H9 (cell line): ENCODE measurements around the gene CASQ2. TPM values are rescaled to one million over a fixed set of nuclear protein-coding genes. Genes with fewer than 3 reads are reported as not detected.

Experiments used
- DNase-seq: peaks from one replicate; pipeline ENCODE4 v3.0.0-alpha.2; 2017
- H2AFZ ChIP-seq: one replicate; pipeline ENCODE4 v1.6.1; 2013; ENCODE audit warnings: mild to moderate bottlenecking, low read length, control low read depth, moderate library complexity
- H2AK5ac ChIP-seq: 2 replicates; pipeline ENCODE4 v1.6.1; 2013; ENCODE audit warnings: low read length, control low read depth, mixed read lengths; ENCODE audit not compliant: insufficient read length
- H2BK120ac ChIP-seq: one replicate; pipeline ENCODE4 v1.6.1; 2013; ENCODE audit warnings: low read depth, mild to moderate bottlenecking, low read length, control low read depth, inconsistent platforms; ENCODE audit not compliant: poor library complexity, severe bottlenecking
- H2BK12ac ChIP-seq: 2 replicates; pipeline ENCODE4 v1.6.1; 2013; ENCODE audit warnings: low read length, control low read depth, mixed read lengths, low read depth; ENCODE audit not compliant: insufficient read length
- H2BK15ac ChIP-seq: 2 replicates; pipeline ENCODE4 v1.6.1; 2013; ENCODE audit warnings: low read depth, low read length, control low read depth
- H2BK20ac ChIP-seq: one replicate; pipeline ENCODE4 v1.6.1; 2013; ENCODE audit warnings: low read depth, mild to moderate bottlenecking, low read length, control low read depth, inconsistent platforms; ENCODE audit not compliant: poor library complexity, severe bottlenecking
- H2BK5ac ChIP-seq: 2 replicates; pipeline ENCODE4 v1.6.1; 2013; ENCODE audit warnings: low read length, control low read depth, mixed read lengths; ENCODE audit not compliant: insufficient read length
- H3K14ac ChIP-seq: 2 replicates; pipeline ENCODE4 v1.6.1; 2013; ENCODE audit warnings: low read length, control low read depth; ENCODE audit not compliant: insufficient read depth
- H3K18ac ChIP-seq: 2 replicates; pipeline ENCODE4 v1.6.1; 2013; ENCODE audit warnings: low read depth, mild to moderate bottlenecking, mixed read lengths, low read length, control low read depth; ENCODE audit not compliant: insufficient read length
- H3K23ac ChIP-seq: 2 replicates; pipeline ENCODE4 v1.6.1; 2013; ENCODE audit warnings: low read length, control low read depth, mixed read lengths, low read depth; ENCODE audit not compliant: insufficient read length
- H3K23me2 ChIP-seq: 2 replicates; pipeline ENCODE4 v1.6.1; 2013; ENCODE audit warnings: low read depth, mild to moderate bottlenecking, mixed read lengths, low read length, control low read depth; ENCODE audit not compliant: insufficient read length, poor library complexity, severe bottlenecking
- H3K27ac ChIP-seq: 2 replicates; pipeline ENCODE4 v1.5.1; 2013; ENCODE audit warnings: low read length, control low read depth, mixed read lengths, low read depth; ENCODE audit not compliant: insufficient read length
- H3K27me3 ChIP-seq: 2 replicates; pipeline ENCODE4 v1.6.1; 2013; ENCODE audit warnings: low read length, control low read depth, inconsistent platforms; ENCODE audit not compliant: insufficient read depth
- H3K4ac ChIP-seq: 2 replicates; pipeline ENCODE4 v1.6.1; 2013; ENCODE audit warnings: low read depth, mild to moderate bottlenecking, control low read depth, inconsistent platforms, low read length, moderate library complexity
- H3K4me1 ChIP-seq: 2 replicates; pipeline ENCODE4 v1.6.1; 2013; ENCODE audit warnings: low read length, control low read depth, inconsistent platforms; ENCODE audit not compliant: insufficient read depth
- H3K4me2 ChIP-seq: 2 replicates; pipeline ENCODE4 v1.6.1; 2013; ENCODE audit warnings: low read length, control low read depth, mixed read lengths; ENCODE audit not compliant: insufficient read length, insufficient read depth
- H3K56ac ChIP-seq: 2 replicates; pipeline ENCODE4 v1.6.1; 2013; ENCODE audit warnings: low read depth, mild to moderate bottlenecking, mixed read lengths, low read length, control low read depth; ENCODE audit not compliant: insufficient read length
- H3K79me1 ChIP-seq: 2 replicates; pipeline ENCODE4 v1.6.1; 2013; ENCODE audit warnings: low read depth, mild to moderate bottlenecking, moderate library complexity, low read length, control low read depth, inconsistent platforms; ENCODE audit not compliant: insufficient read depth, poor library complexity, severe bottlenecking
- H3K79me2 ChIP-seq: 2 replicates; pipeline ENCODE4 v1.6.1; 2013; ENCODE audit warnings: low read length, control low read depth, inconsistent platforms; ENCODE audit not compliant: insufficient read depth
- H3K9ac ChIP-seq: 2 replicates; pipeline ENCODE4 v1.6.1; 2013; ENCODE audit warnings: low read length, control low read depth, mixed read lengths; ENCODE audit not compliant: insufficient read length; ENCODE audit errors: extremely low read depth
- H3K9me3 ChIP-seq: one replicate; pipeline ENCODE4 v1.6.1; 2013; ENCODE audit warnings: low read depth, low read length, inconsistent platforms; ENCODE audit not compliant: control insufficient read depth
- H3T11ph ChIP-seq: one replicate; pipeline ENCODE4 v1.6.1; 2013; ENCODE audit warnings: mild to moderate bottlenecking, low read length, control low read depth, inconsistent platforms
- H4K20me1 ChIP-seq: one replicate; pipeline ENCODE4 v1.6.1; 2013; ENCODE audit not compliant: control insufficient read depth, insufficient read length, insufficient read depth
- H4K5ac ChIP-seq: 2 replicates; pipeline ENCODE4 v1.6.1; 2013; ENCODE audit warnings: low read depth, mild to moderate bottlenecking, mixed read lengths, low read length, control low read depth; ENCODE audit not compliant: insufficient read length
- H4K8ac ChIP-seq: replicated peaks from 2 replicates; pipeline ENCODE4 v1.6.1; 2013; ENCODE audit warnings: low read length, control low read depth, mixed read lengths, low read depth; ENCODE audit not compliant: insufficient read length
- H4K91ac ChIP-seq: 2 replicates; pipeline ENCODE4 v1.6.1; 2013; ENCODE audit warnings: low read depth, mild to moderate bottlenecking, moderate library complexity, mixed read lengths, low read length, control low read depth; ENCODE audit not compliant: insufficient read length
- H3K27ac Mint-ChIP-seq, 3 experiments: 2 replicates in 2 of 3; 3 replicates in 1 of 3; pipeline ENCODE4 v1.8.0; 2020 to 2021; ENCODE audit warnings: mixed read lengths in 3 of 3, mild to moderate bottlenecking in 1 of 3, moderate library complexity in 1 of 3
- H3K27me3 Mint-ChIP-seq: 2 replicates; pipeline ENCODE4 v1.8.0; 2021; ENCODE audit warnings: low read depth, mild to moderate bottlenecking, moderate library complexity, mixed read lengths
- H3K36me3 Mint-ChIP-seq, 3 experiments: 2 replicates in 2 of 3; 3 replicates in 1 of 3; pipeline ENCODE4 v1.8.0; 2020 to 2021; ENCODE audit warnings: low read depth in 3 of 3, mixed read lengths in 3 of 3; ENCODE audit not compliant: insufficient read depth in 1 of 3
- H3K4me1 Mint-ChIP-seq, 2 experiments: 2 replicates each; pipeline ENCODE4 v1.8.0; 2020; ENCODE audit warnings: mixed read lengths in 2 of 2
- H3K4me3 Mint-ChIP-seq, 2 experiments: 2 replicates in 1 of 2; 3 replicates in 1 of 2; pipeline ENCODE4 v1.8.0; 2020 to 2021; ENCODE audit warnings: mild to moderate bottlenecking in 2 of 2, mixed read lengths in 2 of 2, moderate library complexity in 1 of 2
- H3K9me3 Mint-ChIP-seq, 2 experiments: 2 replicates in 1 of 2; 3 replicates in 1 of 2; pipeline ENCODE4 v1.8.0; 2020; ENCODE audit warnings: mild to moderate bottlenecking in 2 of 2, mixed read lengths in 2 of 2, moderate library complexity in 1 of 2
- CTCF ChIP-seq: fragments of 200-600 bp; sonication (generic); conservative IDR thresholded peaks from 3 replicates; pipeline ENCODE4 v1.8.0; 2021; ENCODE audit warnings: antibody characterized with exemption, mild to moderate bottlenecking
- WGBS: extraction: QIAGEN DNeasy Blood & Tissue Kit; methylation state at CpG from one replicate; pipeline ENCODE4 v1.1.7; 2013; ENCODE audit warnings: missing lambda C conversion rate, low lambda C conversion rate, mixed read lengths; ENCODE audit not compliant: insufficient read length; ENCODE audit errors: extremely low coverage; 5-methylcytosine and 5-hydroxymethylcytosine counted together
- total RNA-seq: library from RNA; stranded (reverse); gene quantifications from 2 replicates; pipeline ENCODE4 v1.2.1, GENCODE V29; 2021

The CASQ2 gene
- total RNA-seq, 1 experiment from 2014 or later, result not detected

- no peak overlapping the region for H2BK120ac ChIP-seq
- no peak overlapping the region for H3K23ac ChIP-seq
- H3K9ac ChIP-seq, result no peak overlapping the region
- WGBS, result no CpG with 5 or more reads among the region's 2 CpGs
- Mint-ChIP-seq H3K4me1 (peaks cover 25 to 40% of the 10 kb centered on the region in 2 experiments), H3K9me3 (no peaks in the 10 kb centered on the region), H3K27me3 (no peaks in the 10 kb centered on the region), H3K27ac (no peak overlapping the region; a peak in 1 of 7 replicates), H3K4me3 (no peak overlapping the region), H3K36me3 (peaks cover 5 to 22% (median 22%) of the 10 kb centered on the region in 3 experiments)
- no peak overlapping the region for H3K4me2 ChIP-seq
- no peaks in the 10 kb centered on the region for H4K20me1 ChIP-seq
- no peaks in the 10 kb centered on the region for H3K9me3 ChIP-seq
- H4K5ac ChIP-seq, result no peak overlapping the region
- H3K27me3 ChIP-seq, result no peaks in the 10 kb centered on the region
- H2BK12ac ChIP-seq, result no peak overlapping the region
- H4K8ac ChIP-seq, result no peak overlapping the region
- H3T11ph ChIP-seq, result no peak overlapping the region
- H2AK5ac ChIP-seq, result no peak overlapping the region
- H3K14ac ChIP-seq, result no peak overlapping the region
- no peak overlapping the region for H3K56ac ChIP-seq
- DNase-seq, result no peak
- H3K79me2 ChIP-seq, result 0 out of 2 replicates have a peak, but pooled peaks cover 4% of the 10 kb centered on the region
- TF ChIP-seq CTCF, result no peak
- H3K27ac ChIP-seq, result no peak overlapping the region
- H3K4me1 ChIP-seq, result peaks cover 24% of the 10 kb centered on the region; the same call in 1 of the 2 replicates
- no peak overlapping the region for H2BK5ac ChIP-seq
- H2BK20ac ChIP-seq, result no peak overlapping the region
- no peak overlapping the region for H3K18ac ChIP-seq
- H3K4ac ChIP-seq, result no peak overlapping the region
- H2BK15ac ChIP-seq, result no peak overlapping the region
- peaks cover under 1% of the 10 kb centered on the region for H3K79me1 ChIP-seq
- no peaks in the 10 kb centered on the region for H3K23me2 ChIP-seq
- H4K91ac ChIP-seq, result no peak overlapping the region
- no peak overlapping the region for H2AFZ ChIP-seq
These were observed 116.2 kb downstream of the CASQ2 start for GRCh38 chr1:115652236-115652788.
